ENCODE results near the gene MAP2K5.

GRCh38 chr15:67815036-67815592 is 272.6 kb downstream of the MAP2K5 start:
- TF ChIP-seq REST (IDR thresholded peaks at IDR 0.05; ENCODE audit: low read depth) (no peak), TEAD4 (IDR thresholded peaks at IDR 0.05) (no peak), EP300 (IDR thresholded peaks at IDR 0.05; ENCODE audit: borderline replicate concordance) (no peak), CEBPB (IDR thresholded peaks at IDR 0.05) (no peak), ZBTB7A (IDR thresholded peaks at IDR 0.05; ENCODE audit: low read depth) (no peak), TCF12 (IDR thresholded peaks at IDR 0.05; ENCODE audit: low read depth) (no peak), YY1 (IDR thresholded peaks at IDR 0.05; ENCODE audit: low read depth) (no peak), NFIC (IDR thresholded peaks at IDR 0.05) (no peak), RAD21 (IDR thresholded peaks at IDR 0.05; ENCODE audit: low read depth) (no peak)
